Stomach smooth muscle (tissue), 2 donors: ENCODE results near the gene SDE2.
"Not testable (repeated sequence)": the region's sequence is repeated elsewhere in the genome, so short reads cannot be mapped to it uniquely, and the experiment has no call there.

Source experiments
- H3K27ac ChIP-seq: one replicate; pipeline ENCODE4 v1.7.0; 2013; ENCODE audit warnings: mild to moderate bottlenecking, low read length, inconsistent platforms
- H3K27me3 ChIP-seq, 2 donors: one replicate each; pipeline ENCODE4 v1.7.0; 2013; ENCODE audit warnings: low read length in 2 of 2; ENCODE audit not compliant: insufficient read depth in 2 of 2, control insufficient read depth in 1 of 2
- H3K36me3 ChIP-seq, 2 donors: one replicate each; pipeline ENCODE4 v1.7.0; 2013; ENCODE audit warnings: low read length in 2 of 2; ENCODE audit not compliant: control insufficient read depth in 2 of 2, insufficient read depth in 2 of 2
- H3K4me1 ChIP-seq: one replicate; pipeline ENCODE4 v1.7.0; 2013; ENCODE audit warnings: low read length; ENCODE audit not compliant: control insufficient read depth, insufficient read depth
- H3K4me3 ChIP-seq, 2 donors: one replicate each; pipeline ENCODE4 v1.7.0; 2013; ENCODE audit warnings: low read length in 2 of 2
- H3K9ac ChIP-seq, 2 donors: one replicate each; pipeline ENCODE4 v1.7.0; 2013; ENCODE audit warnings: low read length in 2 of 2, mild to moderate bottlenecking in 1 of 2
- H3K9me3 ChIP-seq, 2 donors: one replicate each; pipeline ENCODE4 v1.7.0; 2013; ENCODE audit warnings: low read length in 2 of 2; ENCODE audit not compliant: control insufficient read depth in 2 of 2
- donor health status: healthy.
- donor health status: Pancreatic carcinoma.

Gene SDE2

DNA sequence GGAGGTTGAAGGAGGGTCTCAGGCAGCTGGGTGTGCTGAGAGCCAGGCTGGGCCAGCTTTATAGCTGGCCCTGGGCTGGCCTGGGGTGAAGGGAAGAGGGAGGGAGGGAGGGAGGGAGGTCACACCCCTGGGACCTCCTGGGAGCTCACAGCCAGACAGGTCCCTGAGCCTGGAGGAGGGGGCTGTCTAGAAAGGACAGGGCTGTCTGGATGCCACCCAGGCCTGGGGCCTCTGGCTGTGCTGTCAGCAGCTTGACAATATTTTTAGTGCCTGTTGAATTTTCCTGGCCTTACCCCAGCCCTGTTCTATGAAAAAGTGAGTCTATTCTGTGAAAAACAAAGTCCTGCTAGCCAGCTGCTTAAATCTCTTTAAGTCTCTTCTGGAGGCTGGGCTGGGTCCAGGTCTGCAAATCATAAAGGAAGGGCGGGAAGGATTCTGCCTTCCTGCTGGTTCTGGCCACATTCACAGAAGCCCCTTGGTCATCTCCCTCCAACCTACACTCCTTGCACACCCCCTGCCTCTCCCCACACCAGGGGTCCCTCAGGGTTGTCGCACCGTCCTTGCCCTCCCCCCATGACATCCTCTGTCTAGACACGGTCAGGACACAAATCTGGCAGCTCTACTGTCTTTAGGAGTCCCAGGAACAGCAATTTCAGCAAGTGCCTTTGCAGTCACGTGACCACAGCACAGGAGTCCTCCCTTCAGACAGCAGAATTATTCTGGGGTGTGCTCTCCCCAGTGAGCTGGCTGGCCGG is 57.8 kb downstream of the SDE2 start, which contains the start of gene LEFTY2:
TSS of gene LEFTY2 (minus strand) at position 34 of the 755 bp plus-strand sequence. CDS start 80 bp downstream, outside the sequence.
- Histone ChIP-seq H3K27me3 (no peaks in the 10 kb centered on the region), H3K9ac (no peak within 1 kb of the TSS), H3K27ac (no peak within 1 kb of the TSS), H3K36me3 (no peaks in the 10 kb centered on the region), H3K9me3 (no peaks in the 10 kb centered on the region), H3K4me1 (peaks cover 13% of the 10 kb centered on the region), H3K4me3 (no peak within 1 kb of the TSS)

- no peak overlapping the region for H3K27ac ChIP-seq
- H3K36me3 ChIP-seq = no peaks in the 10 kb centered on the region
- no peak overlapping the region for H3K9ac ChIP-seq
- no peak overlapping the region for H3K4me3 ChIP-seq
- H3K9me3 ChIP-seq = no peaks in the 10 kb centered on the region
- no peaks in the 10 kb centered on the region for H3K27me3 ChIP-seq
- H3K4me1 ChIP-seq = peaks cover 13% of the 10 kb centered on the region
Measured at GRCh38 chr1:225940385-225941151, 58.6 kb downstream of the SDE2 start.

- peaks cover 13% of the 10 kb centered on the region for H3K4me1 ChIP-seq
- H3K36me3 ChIP-seq, H3K9ac ChIP-seq, H3K4me3 ChIP-seq, H3K27ac ChIP-seq, H3K27me3 ChIP-seq, H3K9me3 ChIP-seq: not testable (repeated sequence)
Measured at GRCh38 chr1:225939939-225940310, 59.2 kb downstream of the SDE2 start.

DNA sequence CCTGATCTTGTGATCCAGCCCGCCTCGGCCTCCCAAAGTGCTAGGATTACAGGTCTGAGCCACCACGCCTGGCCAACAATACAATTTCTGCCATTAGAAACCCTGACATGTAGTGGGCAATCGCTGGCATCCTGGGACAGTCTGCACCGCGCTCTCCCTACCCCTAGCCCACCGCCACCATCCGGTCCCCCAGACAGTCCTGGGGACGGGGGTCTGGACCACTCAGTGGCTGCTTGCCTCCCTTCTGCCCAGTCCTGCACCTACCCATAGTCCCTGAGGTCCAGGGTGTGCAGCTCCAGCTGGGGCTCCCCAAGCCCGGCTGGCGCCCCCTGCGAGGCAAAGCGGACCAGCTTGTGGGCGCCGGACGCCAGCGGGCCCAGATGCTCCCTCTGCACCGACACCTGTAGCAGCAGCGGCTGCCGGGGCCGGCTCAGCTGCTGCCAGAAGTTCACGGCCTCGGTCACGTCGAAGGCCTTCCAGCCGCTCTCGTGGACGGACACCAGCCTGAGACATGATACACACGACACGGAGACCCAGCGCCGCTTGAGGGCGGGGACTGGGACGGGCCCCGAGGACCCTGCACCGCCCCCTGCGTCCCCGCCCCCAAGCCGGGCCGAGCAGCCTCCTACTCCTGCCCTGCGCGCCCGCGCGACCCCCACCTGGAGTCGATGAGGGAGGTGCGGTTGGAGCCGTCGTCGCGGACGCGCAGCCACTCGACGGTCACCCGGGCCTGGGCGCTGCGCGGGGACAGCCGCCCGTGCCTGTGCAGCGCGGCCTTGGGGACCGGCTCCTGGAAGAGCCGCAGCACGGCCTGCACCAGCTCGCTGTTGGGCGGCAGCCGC is 59.8 kb downstream of the SDE2 start:
- peaks cover 13% of the 10 kb centered on the region for H3K4me1 ChIP-seq
- not testable (repeated sequence) for H3K9me3 ChIP-seq, H3K9ac ChIP-seq, H3K27ac ChIP-seq, H3K27me3 ChIP-seq, H3K36me3 ChIP-seq, H3K4me3 ChIP-seq

GRCh38 chr1:225937048-225937968 is 61.8 kb downstream of the SDE2 start:
- no peak overlapping the region for H3K27ac ChIP-seq
- H3K9me3 ChIP-seq = no peaks in the 10 kb centered on the region
- no peaks in the 10 kb centered on the region for H3K27me3 ChIP-seq
- no peak overlapping the region for H3K9ac ChIP-seq
- H3K4me3 ChIP-seq = no peak overlapping the region
- peaks cover 13% of the 10 kb centered on the region for H3K4me1 ChIP-seq
- H3K36me3 ChIP-seq = no peaks in the 10 kb centered on the region

DNA sequence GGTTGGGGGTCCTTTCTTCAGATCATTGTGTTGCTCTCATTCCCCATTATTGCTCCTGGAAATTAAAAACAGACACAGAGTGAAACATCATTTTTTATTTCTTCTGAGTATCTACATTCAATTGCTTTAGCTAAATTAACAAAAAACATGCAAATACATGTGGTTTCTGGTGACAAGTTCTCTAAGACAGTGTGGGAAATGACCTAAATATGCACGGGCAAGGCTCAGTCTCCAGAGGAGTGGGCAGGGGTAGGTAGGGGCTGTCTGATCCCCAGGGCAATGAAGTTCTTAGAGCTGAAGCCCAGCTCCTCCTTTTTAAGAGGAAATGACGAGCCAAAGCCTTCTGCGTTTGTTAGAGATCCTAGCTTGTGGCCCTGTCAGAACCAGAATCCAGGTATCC is 62.6 kb downstream of the SDE2 start:
- H3K9me3 ChIP-seq = no peaks in the 10 kb centered on the region
- H3K27ac ChIP-seq = no peak overlapping the region
- peaks cover 8% of the 10 kb centered on the region for H3K4me1 ChIP-seq
- no peak overlapping the region for H3K4me3 ChIP-seq
- H3K36me3 ChIP-seq = no peaks in the 10 kb centered on the region
- no peaks in the 10 kb centered on the region for H3K27me3 ChIP-seq
- no peak overlapping the region for H3K9ac ChIP-seq

DNA sequence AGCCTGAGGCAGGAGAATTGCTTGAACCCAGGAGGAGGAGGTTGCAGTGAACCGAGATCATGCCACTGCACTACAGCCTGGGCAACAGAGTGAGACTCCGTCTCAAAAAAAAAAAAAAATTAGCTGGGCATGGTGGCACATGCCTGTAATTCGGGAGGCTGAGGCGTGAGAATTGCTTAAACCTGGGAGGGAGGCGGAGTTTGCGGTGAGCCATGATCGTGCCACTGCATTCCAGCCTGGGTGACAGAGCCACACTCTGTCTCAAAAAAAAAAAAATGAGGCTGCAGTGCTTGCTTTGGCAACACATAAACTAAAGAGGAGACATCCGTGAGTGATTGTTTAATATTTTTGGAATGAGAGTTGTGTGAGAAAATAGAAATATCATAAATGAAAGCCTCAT is 63.1 kb downstream of the SDE2 start:
- not testable (repeated sequence) for H3K9ac ChIP-seq, H3K36me3 ChIP-seq, H3K9me3 ChIP-seq, H3K27ac ChIP-seq, H3K4me3 ChIP-seq, H3K4me1 ChIP-seq, H3K27me3 ChIP-seq

- Histone ChIP-seq H3K27me3 (no peaks in the 10 kb centered on the region), H3K4me3 (no peak overlapping the region), H3K9ac (no peak overlapping the region), H3K27ac (no peak overlapping the region), H3K9me3 (no peaks in the 10 kb centered on the region), H3K4me1 (no peaks in the 10 kb centered on the region), H3K36me3 (no peaks in the 10 kb centered on the region)
Measured at GRCh38 chr1:225934711-225935110, 64.4 kb downstream of the SDE2 start.

GRCh38 chr1:225933072-225933471 is 66.1 kb downstream of the SDE2 start:
- Histone ChIP-seq H3K9ac (no peak overlapping the region), H3K36me3 (no peaks in the 10 kb centered on the region), H3K9me3 (no peaks in the 10 kb centered on the region), H3K4me1 (no peaks in the 10 kb centered on the region), H3K27me3 (no peaks in the 10 kb centered on the region), H3K27ac (no peak overlapping the region), H3K4me3 (no peak overlapping the region)
